Tibial artery (tissue), 4 donors: ENCODE results near the gene C10orf105.

Source experiments
- DNase-seq, 2 donors: peaks; one replicate each; pipeline ENCODE4 v3.0.0-alpha.2; 2019
- H3K27ac ChIP-seq, 2 donors: fragments of 200-600 bp; sonication (generic) in 1 of 2; 1 replicate in 1 of 2; 2 replicates in 1 of 2; pipeline ENCODE4 v1.5.1; 2018 to 2019; ENCODE audit warnings: mild to moderate bottlenecking in 1 of 2
- H3K27me3 ChIP-seq, 2 donors: fragments of 200-600 bp; sonication (generic) in 1 of 2; one replicate each; pipeline versions ENCODE4 v1.5.1 to v1.6.0; 2016 to 2019
- H3K36me3 ChIP-seq, 3 donors: fragments of 200-600 bp; sonication (generic) in 2 of 3; one replicate each; pipeline ENCODE4 v1.5.1; 2016 to 2019; ENCODE audit warnings: mild to moderate bottlenecking in 2 of 3
- H3K4me1 ChIP-seq, 4 donors: fragments of 200-600 bp; sonication (generic) in 2 of 4; 1 replicate in 3 of 4; 2 replicates in 1 of 4; pipeline ENCODE4 v1.5.1; 2016 to 2019
- H3K4me3 ChIP-seq, 2 donors: fragments of 200-600 bp; sonication (generic) in 1 of 2; 1 replicate in 1 of 2; 2 replicates in 1 of 2; pipeline ENCODE4 v1.5.1; 2018 to 2019; ENCODE audit warnings: mild to moderate bottlenecking in 2 of 2
- H3K9me3 ChIP-seq, 3 donors: fragments of 200-600 bp; sonication (generic) in 1 of 3; one replicate each; pipeline ENCODE4 v1.5.1; 2016 to 2019
- CTCF ChIP-seq, 2 experiments: fragments of 200-600 bp in 1 of 2; fragments of 450-650 bp in 1 of 2; IDR thresholded peaks; one replicate each; pipeline ENCODE4 v1.5.1; 2017 to 2019; ENCODE audit warnings: antibody characterized with exemption in 2 of 2, mild to moderate bottlenecking in 1 of 2, moderate library complexity in 1 of 2
- intact Hi-C: fragments of 100-400 bp; cut with DNase I; formaldehyde crosslinking; loops from one replicate; pipeline ENCODE4 v1.15.0; 2023; ENCODE audit warnings: low total_unique reads

Gene C10orf105

GRCh38 chr10:71715860-71716259 is 3.7 kb downstream of the C10orf105 start:
- Histone ChIP-seq H3K4me1 (peaks cover 3 to 66% (median 56%) of the 10 kb centered on the region in 4 donors), H3K36me3 (no peaks in the 10 kb centered on the region), H3K27me3 (no peaks in the 10 kb centered on the region), H3K27ac (no peak overlapping the region), H3K4me3 (no peak overlapping the region), H3K9me3 (no peaks in the 10 kb centered on the region)
- DNase-seq, result no peak
- TF ChIP-seq CTCF (IDR thresholded peaks at IDR 0.05), result no peak
- intact Hi-C loops, result loop anchor here (2.0 to 5.0 kb wide), 2 partner anchors 46 to 57 kb away; partner anchors contain the start of gene VSIR

GRCh38 chr10:71715026-71715425 is 4.6 kb downstream of the C10orf105 start:
- TF ChIP-seq CTCF (IDR thresholded peaks at IDR 0.05), result no peak
- H3K4me1 ChIP-seq, result peaks cover 3 to 66% (median 56%) of the 10 kb centered on the region in 4 donors

GRCh38 chr10:71714592-71714991 is 5.0 kb downstream of the C10orf105 start:
- H3K27me3 ChIP-seq, result no peaks in the 10 kb centered on the region
- no peaks in the 10 kb centered on the region for H3K9me3 ChIP-seq
- intact Hi-C loops, result loop anchor here (2.0 kb wide), 1 partner anchor 58 kb away; the partner anchor contains the start of gene VSIR
- peak overlapping the region; percentile 88 to 91 for H3K27ac ChIP-seq
- DNase-seq, result no peak
- H3K4me3 ChIP-seq, result no peak overlapping the region
- no peaks in the 10 kb centered on the region for H3K36me3 ChIP-seq
- TF ChIP-seq CTCF (IDR thresholded peaks at IDR 0.05), result no peak
- peaks cover 3 to 65% (median 56%) of the 10 kb centered on the region in 4 donors for H3K4me1 ChIP-seq

More at GRCh38 chr10:71715026-71715425, 4.6 kb downstream of the C10orf105 start:
- intact Hi-C loops, result loop anchor here (2.0 to 5.0 kb wide), 2 partner anchors 47 to 58 kb away; partner anchors contain the start of gene VSIR
- no peaks in the 10 kb centered on the region for H3K36me3 ChIP-seq
- H3K9me3 ChIP-seq, result no peaks in the 10 kb centered on the region
- H3K4me3 ChIP-seq, result no peak overlapping the region
- H3K27ac ChIP-seq, result peak overlapping the region; percentile 88 to 91
- no peaks in the 10 kb centered on the region for H3K27me3 ChIP-seq
- DNase-seq, result no peak

- TF ChIP-seq CTCF (IDR thresholded peaks at IDR 0.05), result no peak
- H3K36me3 ChIP-seq, result no peaks in the 10 kb centered on the region
- no peaks in the 10 kb centered on the region for H3K9me3 ChIP-seq
- H3K27me3 ChIP-seq, result no peaks in the 10 kb centered on the region
- peak overlapping the region; percentile 88 to 91 for H3K27ac ChIP-seq
- intact Hi-C loops, result loop anchor here (2.0 kb wide), 1 partner anchor 59 kb away; the partner anchor contains the start of gene VSIR
- peaks cover 3 to 62% (median 54%) of the 10 kb centered on the region in 4 donors for H3K4me1 ChIP-seq
- DNase-seq, result no peak
- H3K4me3 ChIP-seq, result peak overlapping the region in 1 of 2 donors; percentile 12
These were observed 5.6 kb downstream of the C10orf105 start for GRCh38 chr10:71714031-71714410.

GRCh38 chr10:71713135-71714030 is 6.2 kb downstream of the C10orf105 start:
- Histone ChIP-seq H3K4me3 (peak overlapping the region in 1 of 2 donors; percentile 12), H3K36me3 (no peaks in the 10 kb centered on the region), H3K27me3 (no peaks in the 10 kb centered on the region), H3K9me3 (no peaks in the 10 kb centered on the region), H3K4me1 (peaks cover 3 to 58% (median 49%) of the 10 kb centered on the region in 4 donors), H3K27ac (peak overlapping the region; percentile 88 to 91)
- peak; percentile 92 to 97 for DNase-seq
- intact Hi-C loops, result loop anchor here (2.0 kb wide), 1 partner anchor 59 kb away; the partner anchor contains the start of gene VSIR
- TF ChIP-seq CTCF (IDR thresholded peaks at IDR 0.05), result peak in 1 of 2 experiments; percentile 12
